ENCODE data around the gene DDAH2.
A peak's percentile ranks its signal among the peaks of the same experiment; 100 is the strongest.

DDAH2 gene

DNA sequence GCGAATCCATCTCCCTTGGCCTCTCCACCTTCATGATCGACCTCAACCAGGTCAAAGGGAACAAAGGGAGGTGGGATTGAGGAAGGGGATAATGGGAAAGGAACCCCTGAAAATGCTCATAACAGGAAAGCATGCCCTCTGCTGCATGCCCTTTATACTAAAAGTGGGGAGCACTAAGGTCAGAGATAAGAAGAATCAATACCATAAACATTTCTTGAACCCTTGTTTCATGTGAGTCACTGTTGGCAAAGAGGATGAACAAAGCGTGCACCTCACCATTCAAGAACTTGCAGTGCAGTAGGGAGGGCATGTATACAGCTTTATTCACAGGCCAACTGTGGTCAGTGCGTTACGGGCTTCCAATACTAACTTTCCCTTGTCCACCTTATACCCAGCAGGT, 31.7 kb upstream of the DDAH2 start:
- no peak for DNase-seq (ENCODE audit: low read depth in 2 of 2)

DNA sequence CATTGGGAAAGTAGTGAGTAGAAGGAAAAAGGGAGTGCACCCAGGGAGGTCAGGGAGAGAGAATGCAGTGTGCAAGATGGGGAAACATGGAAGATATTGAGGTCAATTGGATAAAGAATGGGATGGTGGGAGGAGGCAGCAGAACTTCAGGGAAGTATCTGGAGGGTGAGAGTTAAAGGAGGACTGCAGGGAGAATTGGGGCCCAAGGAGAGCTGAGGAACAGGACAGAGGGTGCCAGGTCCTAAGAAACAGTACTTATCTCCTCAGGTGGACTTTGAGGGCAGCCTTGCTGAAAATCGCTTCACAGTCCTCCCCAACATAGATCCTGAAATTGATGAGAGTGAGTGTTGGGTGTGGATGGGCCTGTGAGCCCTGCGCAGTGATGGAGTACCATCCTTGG, 29.2 kb upstream of the DDAH2 start:
- no peak for DNase-seq (ENCODE audit: low read depth in 2 of 2)

DNA sequence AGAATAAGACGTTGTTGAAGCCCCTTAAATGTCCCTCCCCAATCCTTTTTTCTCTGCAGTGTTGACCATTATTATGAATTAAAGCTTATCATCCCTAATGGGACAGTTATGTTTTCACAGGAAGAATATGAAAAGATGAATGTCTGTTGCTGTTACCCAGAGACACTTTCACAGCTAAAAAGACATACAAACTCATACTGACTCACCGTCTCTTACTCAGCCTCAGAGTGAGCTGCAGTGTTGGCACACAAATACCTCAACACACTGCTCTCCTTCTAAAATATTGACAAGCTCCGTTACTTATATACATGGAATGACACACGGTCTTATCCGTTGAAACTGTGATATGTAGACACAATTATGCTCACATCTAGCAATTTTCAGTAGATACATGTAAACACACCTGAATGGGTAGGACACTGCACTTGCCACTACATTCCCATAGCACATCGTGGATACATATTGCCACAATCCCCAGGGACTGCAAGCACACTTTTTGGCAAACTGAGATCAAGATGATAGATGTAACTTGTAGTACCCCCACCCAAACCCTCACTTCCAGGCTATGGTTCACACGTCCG, 23.7 kb upstream of the DDAH2 start:
- DNase-seq (ENCODE audit: low read depth in 2 of 2): no peak

DNA sequence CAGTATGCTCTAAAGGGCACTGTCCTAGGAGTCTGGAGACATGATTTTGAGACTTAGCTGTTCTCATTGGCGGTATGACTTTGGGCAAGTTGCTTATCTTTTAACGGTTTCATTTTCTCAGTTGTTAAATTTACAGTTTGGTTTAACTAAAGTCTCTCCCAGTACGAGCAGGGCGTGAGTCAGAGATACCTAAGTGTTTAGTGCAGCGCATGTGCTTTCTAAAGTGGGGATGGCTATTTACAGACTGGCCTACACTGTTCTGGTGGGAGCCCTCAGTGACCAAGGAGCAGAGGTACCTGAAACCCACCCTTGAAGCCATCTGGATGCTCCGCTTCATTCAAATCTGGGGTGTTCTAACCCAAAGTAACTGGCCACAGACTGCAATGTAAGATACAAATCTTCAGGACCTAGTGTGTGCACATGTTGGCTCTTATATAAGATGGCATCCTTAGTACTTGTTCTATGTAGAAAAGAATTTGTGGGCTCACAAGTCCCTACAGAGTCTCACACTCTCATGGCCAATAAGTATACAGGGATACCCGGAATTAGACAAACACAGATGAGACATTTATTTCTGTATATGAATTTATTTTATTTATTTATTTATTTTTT, 21.4 kb upstream of the DDAH2 start:
- no peak for DNase-seq (ENCODE audit: low read depth in 2 of 2)

DNA sequence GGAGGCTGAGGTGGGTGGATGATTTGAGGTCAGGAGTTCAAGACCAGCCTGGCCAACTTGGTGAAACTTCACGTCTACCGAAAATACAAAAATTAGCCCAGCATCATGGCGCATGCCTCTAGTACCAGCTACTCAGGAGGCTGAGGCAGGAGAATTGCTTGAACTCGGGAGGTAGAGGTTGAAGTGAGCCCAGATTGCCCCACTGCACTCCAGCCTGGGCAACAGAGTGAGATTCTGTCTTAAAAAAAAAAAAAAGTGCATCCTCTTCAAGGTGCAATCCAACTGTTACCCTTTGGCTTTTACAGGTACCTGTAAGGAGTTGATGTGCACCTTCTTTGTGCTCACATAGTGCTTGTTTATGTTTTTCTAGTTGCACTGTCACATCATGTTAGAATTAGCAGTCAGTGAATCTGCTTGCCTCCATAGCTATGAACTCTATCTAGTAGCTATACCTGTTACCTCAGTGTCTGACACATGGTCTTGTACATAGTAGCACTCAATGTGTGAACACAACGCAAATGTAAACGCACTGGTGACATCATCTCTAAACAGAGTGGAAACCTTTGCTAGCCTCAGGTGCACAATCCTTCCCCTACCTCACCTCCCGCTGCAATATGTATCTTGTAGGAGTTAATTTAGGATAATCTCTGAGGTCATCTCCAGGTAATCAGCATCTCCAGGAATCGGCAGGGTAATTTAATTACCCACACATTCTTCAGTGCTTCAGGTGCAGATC, 20.4 kb upstream of the DDAH2 start:
- DNase-seq (ENCODE audit: low read depth in 2 of 2): no peak

DNA sequence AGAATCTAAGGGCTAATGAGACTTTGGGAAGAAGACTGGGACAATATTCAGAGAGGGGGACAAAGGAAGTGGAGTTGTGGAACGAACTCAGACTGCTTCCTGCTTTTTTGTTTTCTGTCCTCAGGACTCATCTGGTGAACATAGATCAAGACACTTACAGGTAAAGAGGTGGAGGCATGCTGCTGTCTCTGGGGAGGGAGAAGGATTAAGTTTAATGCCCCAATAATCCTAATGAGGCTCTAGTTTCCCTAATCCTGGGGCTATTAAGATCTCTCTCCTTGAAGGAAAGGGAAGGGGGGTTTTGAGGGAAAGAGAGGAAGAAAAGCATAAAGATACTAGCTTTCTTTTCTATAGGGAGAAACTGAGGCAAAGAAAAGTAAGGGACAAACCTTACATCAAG, 15.3 kb upstream of the DDAH2 start:
- DNase-seq (ENCODE audit: low read depth in 2 of 2): no peak

DNA sequence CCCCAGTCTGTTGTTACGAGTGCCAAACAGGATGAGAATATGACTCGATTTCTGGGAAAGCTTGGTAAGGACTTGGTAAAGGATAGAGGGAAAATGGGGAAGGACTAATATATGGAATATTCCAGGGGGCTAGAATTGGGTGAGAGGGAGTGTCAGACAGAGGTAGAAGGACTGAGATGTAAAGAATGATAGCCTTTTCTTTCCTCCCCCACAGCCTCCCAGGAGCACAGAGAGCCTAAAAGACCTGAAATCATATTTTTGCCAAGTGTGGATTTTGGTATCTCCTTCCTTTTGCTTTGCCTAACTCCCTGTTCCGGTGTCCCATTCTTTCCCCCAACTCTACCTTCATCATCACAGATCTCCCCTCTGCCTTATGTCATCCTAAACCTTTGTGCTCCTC, 13.8 kb upstream of the DDAH2 start:
- DNase-seq (ENCODE audit: low read depth in 2 of 2): no peak

DNA sequence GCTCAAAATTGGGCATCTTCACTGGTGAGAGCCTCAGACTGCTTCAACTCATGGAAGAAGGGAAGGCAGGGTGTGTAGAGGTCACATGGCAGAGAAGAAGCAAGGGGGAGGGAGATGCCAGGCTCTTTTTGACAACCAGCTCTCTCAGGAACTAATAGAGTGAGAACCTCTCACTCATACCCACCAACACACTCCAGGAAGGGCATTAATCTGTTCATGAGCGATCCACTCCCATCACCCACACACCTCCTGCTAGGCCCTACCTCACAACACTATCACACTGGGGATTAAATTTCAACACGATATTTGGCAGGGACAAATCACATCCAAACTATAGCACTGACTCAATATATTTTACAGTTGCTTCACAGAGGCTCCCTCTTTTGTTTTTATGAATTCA, 12.7 kb upstream of the DDAH2 start:
- no peak for DNase-seq (ENCODE audit: low read depth in 2 of 2)

DNA sequence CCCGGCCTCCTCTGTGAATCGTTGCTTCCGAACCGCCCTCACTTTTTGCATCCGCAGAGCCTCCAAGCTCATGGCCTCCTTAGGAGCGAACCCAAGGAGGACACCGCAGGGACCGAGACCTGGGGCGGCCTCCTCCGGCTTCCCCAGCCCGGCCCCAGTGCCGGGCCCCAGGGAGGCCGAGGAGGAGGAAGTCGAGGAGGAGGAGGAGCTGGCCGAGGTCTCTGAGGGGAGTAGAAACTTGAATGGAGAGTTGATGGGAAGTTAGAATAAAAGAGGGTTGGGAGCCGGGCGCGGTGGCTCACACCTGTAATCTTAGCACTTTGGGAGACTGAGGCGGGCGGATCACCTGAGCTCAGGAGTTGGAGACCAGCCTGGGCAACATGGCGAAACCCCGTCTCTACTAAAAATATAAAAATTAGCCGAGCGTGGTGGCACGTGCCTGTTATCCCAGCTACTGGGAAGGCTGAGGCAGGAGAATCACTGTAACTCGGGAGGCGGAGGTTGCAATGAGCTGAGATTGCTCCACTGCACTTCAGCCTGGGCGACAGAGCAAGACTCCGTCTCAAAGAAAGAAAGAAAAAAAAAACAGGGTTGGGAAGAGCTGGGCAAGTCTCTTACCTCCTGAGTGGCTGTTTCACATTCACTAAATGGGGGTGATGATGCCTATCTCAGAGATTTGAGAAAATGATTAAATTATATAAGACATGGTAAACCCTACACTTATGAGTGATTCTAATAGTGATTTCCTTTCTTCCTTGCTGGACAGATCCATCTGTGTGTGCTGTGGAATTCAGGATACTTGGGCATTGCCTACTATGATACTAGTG, 11.5 kb upstream of the DDAH2 start:
- DNase-seq (ENCODE audit: low read depth in 2 of 2): no peak

DNA sequence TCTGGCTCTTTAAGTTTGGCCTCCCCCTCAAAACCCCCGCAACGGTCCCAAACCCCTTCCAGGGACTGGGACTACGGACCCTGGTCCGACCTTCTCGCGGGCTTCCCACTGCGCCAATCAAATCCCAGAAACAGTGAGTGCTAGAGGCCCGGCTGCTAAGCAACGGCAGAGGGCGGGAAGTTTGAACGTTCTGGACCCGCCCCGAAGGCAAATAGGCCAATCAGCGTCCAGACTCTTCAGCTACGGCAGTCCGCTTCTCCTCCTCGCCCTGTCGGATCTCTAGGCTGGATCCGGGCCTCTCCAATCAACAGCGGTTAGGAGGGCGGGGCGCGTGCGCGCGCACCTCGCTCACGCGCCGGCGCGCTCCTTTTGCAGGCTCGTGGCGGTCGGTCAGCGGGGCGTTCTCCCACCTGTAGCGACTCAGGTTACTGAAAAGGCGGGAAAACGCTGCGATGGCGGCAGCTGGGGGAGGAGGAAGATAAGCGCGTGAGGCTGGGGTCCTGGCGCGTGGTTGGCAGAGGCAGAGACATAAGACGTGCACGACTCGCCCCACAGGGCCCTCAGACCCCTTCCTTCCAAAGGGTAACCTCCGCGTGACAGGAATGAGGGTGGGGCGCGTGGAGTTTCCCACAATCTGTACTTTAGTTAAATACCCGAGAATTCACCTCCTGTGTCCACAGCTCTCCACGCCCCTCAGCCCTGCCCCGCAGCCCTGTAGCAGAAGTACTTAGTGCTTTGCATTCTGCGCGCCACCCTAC, 10.7 kb upstream of the DDAH2 start, which contains the start of gene MSH5:
Gene MSH5 (plus strand): TSS at position 367 of the 758 bp plus-strand sequence. CDS start 462 bp downstream, outside the sequence.
- peak; percentile 92 to 96 for DNase-seq (ENCODE audit: low read depth in 2 of 2)

DNA sequence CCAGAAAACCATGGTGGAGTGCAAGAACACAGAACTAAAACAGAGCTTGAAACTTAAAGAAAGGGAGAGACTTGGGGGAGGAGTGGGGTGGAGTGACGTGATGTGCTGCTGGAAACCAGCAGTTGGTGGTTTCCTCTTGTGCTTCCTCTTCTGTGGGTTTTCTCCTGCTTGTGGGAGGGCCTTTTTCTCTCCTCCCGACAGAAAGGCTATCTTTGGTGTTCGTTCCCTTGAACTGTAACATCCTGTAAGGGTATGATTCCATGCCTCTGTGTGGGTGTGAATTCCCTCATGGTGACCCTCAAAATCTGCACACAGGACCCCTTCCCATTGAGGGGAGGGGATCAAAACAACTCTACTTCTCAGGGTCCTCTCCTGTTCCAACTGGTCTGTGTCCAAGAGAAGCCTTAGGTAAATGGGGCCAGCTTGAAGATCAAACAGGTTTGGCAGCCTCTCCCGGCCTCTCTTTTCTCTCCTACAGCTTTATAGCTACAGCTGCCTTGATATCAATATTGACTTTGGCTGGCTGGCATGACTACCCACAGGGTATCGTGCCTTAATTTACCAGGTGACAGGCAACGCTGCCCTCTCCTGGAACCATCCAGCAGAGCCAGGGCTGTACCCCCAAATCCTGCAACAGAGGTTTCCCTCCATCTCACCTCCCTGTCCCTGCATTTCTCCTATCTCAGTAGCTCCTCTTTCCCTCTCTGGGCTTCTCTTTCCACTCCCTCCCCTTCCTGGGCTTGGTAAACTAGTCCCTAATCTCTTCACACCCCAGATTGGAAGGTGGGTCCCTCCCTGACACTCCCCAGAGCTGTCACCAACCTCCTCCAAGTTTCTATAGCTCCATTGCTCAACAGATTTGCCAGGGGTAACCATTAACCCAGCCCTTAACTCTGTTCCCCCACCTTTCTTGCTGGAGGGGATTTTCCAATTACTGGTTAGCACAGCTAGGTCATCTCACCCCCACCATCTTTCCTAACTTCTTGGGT, 9.2 kb upstream of the DDAH2 start:
- DNase-seq (ENCODE audit: low read depth in 2 of 2): peak in 1 of 2 experiments; percentile 60

DNA sequence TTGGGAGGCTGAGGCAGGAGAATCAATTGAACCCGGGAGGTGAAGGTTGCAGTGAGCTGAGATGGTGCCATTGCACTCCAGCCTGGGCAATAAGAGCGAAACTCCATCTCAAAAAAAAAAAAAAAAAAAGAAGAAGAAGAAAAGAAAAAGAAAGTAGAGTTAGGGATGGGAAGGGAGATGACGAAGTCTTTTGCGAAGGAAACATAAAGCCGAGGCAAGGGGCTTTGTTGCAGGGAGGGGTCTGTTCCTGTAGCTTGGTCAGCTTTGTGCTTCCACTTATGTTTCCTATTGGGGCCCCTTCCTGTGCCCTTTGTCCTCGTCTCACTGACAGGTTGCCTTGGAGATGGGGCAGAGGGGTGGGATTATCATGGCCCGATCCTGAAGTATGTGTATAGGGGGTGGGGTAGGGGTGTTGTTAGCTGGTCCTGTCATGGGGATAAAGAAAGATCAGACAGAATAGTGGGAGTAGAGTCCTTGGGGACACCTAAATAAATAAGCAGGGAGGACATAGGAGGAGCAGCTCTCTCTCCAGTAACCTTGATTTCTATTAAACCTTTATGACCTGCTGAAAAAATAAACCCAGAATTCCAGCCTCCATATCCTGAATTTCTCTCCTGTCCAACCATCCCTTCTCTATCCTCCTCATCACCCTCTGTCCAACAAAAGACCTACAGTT, 8.4 kb upstream of the DDAH2 start:
- no peak for DNase-seq (ENCODE audit: low read depth in 2 of 2)

DNA sequence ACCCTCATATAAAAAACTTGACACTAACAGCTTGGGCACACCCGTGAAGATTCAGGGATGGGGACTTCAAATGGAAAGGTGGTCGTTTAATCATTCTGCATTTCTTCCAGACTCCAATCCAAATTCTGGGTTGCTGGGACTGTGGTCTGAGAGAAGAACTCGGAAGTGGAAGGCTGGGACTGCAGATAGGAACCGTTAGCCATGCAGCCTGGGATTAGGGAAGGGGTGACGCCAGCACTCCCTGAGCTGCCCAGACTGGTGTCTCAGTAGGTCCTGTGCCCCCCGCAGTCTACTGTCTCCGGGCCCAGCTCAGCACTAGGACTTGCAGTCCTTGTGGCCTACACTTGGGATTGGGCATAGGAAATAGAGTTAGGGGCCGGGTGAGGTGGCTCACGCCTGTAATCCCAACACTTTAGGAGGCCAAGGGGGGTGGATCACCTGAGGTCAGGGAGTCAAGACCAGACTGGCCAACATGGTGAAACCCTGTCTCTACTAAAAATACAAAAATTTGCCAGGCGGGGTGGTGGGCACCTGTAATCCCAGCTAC, 7.7 kb upstream of the DDAH2 start:
- no peak for DNase-seq (ENCODE audit: low read depth in 2 of 2)

DNA sequence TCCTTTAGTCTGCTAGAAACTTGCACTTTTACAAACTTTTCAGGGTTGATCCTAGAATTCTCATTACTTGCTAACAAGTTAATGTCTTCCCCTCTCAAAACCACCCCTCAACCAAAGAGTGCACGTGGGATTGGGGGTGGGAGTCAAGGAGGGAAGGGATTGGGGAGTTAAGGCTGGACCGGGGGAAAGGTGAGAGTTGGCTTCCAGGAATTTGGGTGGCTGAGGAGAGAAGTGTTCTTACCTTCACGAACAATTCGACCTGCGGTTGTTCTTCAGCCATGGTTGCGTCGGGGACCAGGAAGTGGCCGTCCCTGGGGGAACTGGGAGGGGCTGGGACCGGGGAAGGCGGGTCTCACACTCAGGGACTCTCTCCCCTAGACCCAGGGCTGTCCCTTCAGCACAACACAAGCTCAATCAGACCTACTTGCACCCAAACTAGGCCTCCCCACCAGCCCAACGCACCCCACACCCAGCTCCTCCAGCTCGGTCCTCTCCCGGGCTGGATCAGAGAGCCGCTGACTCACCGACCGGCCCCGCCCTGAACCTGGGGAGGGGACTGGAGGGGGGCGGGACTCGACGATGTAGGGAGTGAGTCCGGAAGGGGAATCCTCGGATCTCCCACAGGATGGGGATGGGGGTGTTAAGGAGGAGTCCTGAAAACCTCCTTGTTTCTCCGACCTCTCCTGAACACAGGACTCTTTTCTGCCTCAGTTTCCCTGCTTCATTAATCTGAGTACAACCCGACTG, 7.1 kb upstream of the DDAH2 start, which contains the start of gene CLIC1:
Gene CLIC1 (minus strand): TSS at position 510 of the 747 bp plus-strand sequence. CDS start 230 bp downstream, at position 280.
- DNase-seq (ENCODE audit: low read depth in 2 of 2): peak; percentile 64 to 82

DNA sequence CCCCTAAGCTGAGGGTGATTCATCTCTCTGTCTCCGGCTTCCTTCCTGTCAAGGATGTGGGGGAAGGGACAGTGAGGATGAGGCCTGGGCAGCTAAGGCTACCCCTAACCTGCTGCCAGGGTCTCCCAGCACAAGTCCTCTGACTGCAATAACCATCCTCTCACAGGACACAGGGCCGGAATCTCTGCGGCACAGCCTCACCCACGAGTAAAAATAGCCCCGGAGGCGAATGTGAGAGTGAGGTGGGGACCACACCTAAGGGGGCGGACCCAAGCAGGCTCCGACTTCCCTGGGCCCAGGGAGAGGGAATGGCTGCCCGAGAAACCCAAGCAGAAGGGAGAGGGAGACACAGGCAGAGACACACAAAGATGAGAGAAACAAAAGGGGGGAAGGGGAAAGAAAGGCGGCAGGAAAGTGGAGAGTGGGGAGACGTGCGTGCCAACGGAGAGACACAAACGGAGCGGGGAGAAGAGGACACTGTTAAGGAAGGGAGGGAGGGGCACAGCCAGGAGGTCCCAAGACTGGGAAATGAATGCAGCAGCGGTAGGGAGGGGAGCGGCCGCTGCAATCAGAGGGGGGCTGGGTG, 5.8 kb upstream of the DDAH2 start:
- DNase-seq (ENCODE audit: low read depth in 2 of 2): peak in 1 of 2 experiments; percentile 41

DNA sequence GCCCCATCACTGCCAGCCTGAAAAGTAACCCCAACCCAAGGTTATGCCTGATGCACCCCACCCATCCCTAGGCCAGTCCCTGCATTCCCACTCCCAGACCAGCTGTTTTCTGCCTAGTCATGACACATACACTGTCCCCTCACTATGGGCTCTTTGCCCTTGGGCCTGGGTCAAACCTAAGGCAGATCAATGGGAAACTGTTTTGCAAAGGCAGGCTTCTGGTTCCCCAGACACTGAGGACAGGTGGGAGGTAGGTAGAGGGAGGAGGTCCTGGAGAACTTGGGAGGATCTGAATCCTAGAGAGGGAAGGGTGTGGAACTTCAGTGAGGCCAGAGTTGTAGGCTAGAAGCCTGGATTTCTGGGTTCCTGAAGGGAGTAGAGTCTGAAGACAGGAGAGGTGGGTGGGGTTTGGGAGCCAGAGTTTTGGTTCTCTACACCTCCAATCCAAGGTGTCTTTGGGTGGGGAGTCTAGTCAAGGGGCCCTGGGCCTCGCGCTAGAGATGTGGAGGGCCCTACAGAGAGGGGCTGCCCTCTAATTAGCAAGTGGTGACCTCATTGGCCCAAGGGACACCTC, 5.2 kb upstream of the DDAH2 start:
- no peak for DNase-seq (ENCODE audit: low read depth in 2 of 2)

DNA sequence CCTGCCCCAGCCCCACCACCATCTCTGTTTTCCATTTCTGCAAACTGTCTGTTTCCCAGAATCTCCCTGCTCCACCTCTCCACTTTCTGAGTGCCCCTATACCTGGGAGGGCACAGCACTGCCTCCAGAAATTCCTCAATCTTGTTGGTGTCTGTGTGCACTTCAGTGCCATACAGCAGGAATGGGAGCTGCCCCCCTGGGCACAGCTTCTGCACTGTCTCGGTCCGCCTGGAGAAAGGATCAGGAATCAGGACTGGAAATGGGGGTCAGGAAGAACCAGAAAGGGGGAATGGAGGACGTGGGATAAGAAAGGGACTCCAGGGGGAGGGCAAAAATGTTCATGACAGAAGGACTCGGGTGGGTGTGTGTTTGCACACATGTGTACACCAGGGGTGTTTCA, 4.6 kb upstream of the DDAH2 start:
- DNase-seq (ENCODE audit: low read depth in 2 of 2): no peak

DNA sequence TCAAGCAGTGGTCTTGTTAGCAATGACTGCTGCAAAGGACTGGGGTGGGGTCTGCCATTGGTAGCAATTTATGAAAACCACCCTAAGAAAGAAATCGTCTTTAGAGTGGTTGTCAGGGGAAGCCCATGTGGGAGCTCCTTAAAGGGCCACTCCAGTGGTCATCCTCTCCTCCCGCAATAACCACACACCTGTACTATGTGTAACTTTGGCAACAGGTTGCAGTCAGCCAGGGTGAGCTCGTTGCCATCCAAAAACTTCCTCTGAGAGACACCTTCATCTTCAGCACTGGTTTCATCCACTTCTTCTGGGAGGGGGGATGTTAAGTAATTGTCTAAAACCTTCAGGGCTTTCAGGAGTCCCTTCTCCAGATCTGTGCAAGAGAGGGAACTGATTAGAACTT, 2.9 kb upstream of the DDAH2 start:
- DNase-seq (ENCODE audit: low read depth in 2 of 2): no peak
